GM19455 (cell line): ENCODE results near the gene MARK4.
"Not testable (repeated sequence)": the region's sequence is repeated elsewhere in the genome, so short reads cannot be mapped to it uniquely, and the experiment has no call there.

Experiments
- ATAC-seq: cut with Tn5 transposase; IDR thresholded peaks from one replicate; pipeline ENCODE4 v1.9.1; 2021; ENCODE audit not compliant: unreplicated experiment

Gene MARK4

DNA sequence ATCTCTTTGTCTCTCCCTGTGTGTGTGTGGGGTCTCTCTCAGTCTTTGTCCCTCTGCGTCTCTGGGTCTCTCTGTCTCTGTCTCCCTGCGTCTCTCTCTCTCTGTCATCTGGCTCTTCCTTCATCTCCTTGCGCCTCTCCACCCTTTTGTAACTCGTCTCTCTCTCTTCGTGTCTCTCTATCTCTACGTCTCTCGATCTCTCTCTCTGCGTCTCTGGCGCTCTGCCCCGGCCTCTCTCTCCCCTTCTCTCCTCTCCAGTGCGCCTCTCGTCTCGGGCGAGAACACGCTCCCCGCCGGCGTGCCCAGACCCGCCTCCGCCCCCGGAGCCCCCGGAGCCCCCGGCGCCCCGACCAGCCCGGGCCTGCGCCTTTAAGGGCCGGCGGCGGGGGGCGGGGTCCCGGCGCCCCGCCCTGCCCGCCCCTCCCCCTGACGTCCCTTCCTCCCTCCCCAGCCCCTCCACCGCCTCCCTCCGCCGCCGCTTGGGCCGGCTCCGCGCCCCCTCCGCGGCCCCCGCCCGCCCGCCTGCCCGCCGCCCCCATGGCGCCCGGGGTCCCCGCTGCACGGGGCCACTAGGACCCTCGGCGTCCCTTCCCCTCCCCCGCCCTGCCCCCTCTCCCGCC is at the start of gene MARK4:
Gene MARK4 (plus strand): TSS at position 440 of the 620 bp plus-strand sequence. CDS start 318 bp downstream, outside the sequence.
- no peak for ATAC-seq

DNA sequence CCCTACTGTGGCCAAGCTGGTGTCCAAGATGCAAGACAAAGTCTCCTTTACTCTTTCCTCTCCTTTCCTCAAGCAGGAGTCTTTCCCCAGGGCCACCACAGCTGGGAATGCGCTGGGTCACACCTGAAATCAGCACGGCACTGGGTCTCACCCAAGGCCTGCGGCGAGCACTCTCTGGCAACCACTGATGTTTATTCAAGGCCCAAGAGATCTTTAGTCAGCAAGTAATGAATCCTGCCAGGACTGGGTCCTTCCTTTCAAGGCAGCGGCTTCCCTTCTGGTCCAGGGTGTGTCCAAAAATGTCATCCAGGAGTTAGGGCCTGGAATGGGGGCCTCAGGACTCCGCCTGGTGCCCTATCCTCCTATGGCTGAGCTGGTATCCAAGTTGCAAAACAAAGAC is 48.4 kb upstream of the MARK4 start:
- ATAC-seq = no peak

DNA sequence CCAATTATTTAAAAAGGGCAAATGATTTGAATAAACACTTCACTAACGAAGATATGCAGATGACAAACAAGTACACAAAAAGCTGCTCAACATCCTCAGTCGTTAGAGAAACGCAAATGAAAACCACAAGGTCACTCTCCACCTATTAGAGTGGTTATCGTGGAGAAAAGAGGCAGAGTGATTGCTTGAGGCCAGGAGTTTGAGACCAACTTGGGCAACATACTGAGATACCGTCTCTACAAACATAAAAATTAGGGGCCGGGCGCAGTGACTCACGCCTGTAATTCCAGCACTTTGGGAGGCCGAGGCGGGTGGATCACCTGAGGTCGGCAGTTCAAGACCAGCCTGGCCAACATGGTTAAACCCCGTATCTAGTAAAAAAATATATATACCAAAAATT is 45.3 kb upstream of the MARK4 start:
- ATAC-seq = no peak

DNA sequence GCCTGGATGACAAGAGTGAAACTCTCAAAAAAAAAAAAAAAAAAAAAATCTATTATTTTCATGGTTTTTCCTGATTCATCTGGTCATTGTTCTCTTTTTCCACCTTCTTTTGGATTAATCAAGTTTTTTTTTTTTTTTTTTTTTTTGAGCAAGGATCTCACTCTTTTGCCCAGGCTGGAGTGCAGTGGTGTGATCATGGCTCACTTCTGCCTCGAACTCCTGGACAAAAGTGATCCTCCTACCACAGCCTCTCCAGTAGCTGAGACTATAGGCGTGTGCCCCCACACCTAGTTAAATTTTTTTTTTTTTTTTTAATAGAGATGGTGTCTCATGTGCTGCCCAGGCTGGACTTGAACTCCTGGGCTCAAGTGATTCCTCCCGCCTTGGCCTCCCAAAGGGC is 44.7 kb upstream of the MARK4 start:
- ATAC-seq = no peak

DNA sequence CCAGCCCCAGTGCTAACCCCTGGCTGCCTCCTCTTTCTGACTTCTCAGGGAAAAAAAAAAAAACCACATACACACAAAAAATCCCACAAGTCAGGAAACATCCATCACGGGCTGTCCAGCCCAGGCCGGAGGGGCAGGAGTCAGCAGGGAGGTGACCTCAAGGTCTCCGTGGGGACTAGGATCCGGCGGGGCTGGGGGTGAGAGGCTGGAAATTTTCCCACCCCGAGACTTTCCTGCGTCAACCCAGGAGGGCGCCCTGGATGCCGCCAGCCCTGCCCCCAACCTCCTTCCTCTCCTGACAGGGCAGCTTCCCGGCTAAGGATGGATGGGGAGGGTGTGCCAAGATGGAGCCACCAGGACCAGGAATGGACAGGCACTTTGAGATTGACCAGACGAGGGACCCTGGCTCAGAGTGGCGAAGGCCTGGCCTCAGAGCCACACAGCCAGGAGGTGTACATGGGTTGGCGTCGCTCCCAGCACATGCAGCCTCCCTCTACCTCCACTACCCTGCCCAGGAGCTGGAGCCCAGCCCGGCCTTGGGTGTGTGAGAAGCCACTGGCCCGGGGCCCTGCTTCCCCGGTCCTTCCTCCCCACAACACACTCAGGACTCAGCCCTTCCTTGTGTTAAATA is 39.2 kb upstream of the MARK4 start:
- no peak for ATAC-seq

DNA sequence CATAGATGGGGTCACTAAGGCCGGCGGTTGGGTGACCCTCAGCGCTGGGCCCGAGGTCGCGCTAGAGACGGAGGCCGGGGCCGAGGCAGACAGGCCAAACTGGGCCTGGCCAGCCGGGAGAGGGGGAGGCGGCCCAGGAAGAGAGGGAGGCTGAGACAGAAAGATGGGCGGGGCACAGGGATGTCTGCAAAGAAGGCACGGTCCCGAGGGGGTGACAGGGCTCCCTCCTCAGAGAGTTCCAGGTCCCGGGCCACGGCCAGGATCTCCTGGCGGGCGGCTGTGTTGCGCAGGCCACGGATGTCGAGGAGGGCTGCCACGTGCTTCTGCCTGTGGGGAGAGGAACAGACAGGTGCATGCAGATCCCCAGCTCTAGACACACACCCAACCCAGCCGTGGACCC is 38.0 kb upstream of the MARK4 start:
- no peak for ATAC-seq

DNA sequence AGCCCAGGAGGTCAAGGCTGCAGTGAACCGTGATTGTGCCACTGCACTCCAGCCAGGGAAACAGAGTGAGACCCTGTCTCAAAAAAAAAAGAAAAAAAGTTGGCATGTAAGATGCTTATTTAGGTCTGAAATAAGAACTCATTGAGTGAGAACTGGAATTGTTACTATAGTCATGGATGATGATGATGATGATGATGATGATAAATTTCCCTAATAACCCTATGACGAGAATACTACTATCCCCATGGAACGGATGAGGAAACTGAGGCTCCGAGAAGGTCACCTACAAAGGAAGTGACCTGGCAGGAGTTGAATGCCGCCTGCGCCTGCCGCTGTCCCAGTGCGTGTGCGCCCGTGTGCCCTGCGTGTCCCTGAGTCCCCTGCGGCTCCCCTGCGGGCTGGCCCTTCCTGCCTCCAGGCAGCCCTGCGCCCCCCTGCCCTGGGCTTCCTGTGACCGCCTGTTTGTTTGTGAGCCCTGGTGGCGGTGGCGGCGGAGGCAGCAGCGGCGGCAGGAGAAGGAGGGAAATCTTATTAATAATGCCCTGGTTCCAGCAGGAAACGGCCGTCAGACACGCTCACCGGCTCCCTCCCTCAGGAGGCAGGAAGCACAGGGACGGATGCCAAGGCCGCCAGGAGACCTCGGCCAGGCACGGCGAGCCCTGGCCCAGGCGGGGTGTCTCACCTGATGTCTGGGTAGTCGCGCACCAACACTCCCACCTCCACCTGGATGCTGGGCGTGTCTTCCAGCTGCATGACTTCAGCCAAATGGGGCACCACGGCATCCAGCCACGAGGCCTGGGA is 35.5 kb upstream of the MARK4 start:
- no peak for ATAC-seq

DNA sequence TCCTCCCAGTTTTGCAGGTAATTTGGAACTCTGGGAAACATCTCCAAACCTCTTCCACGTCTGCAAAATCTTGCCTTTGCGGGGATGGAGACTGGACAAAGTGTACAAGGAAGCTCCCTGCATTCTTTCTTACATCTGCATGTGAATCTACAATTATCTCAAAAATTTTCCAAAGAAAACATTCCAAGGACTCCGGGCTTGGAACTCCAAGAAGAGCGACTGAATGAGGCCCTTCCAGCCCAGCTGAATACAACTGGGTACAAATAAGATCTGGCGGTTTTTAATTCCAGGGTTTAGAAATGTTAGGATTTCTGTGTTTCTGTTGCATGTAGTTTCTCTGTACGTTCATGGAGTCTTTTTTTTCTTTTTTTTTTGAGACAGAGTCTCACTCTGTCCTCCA is 34.4 kb upstream of the MARK4 start:
- ATAC-seq = no peak

DNA sequence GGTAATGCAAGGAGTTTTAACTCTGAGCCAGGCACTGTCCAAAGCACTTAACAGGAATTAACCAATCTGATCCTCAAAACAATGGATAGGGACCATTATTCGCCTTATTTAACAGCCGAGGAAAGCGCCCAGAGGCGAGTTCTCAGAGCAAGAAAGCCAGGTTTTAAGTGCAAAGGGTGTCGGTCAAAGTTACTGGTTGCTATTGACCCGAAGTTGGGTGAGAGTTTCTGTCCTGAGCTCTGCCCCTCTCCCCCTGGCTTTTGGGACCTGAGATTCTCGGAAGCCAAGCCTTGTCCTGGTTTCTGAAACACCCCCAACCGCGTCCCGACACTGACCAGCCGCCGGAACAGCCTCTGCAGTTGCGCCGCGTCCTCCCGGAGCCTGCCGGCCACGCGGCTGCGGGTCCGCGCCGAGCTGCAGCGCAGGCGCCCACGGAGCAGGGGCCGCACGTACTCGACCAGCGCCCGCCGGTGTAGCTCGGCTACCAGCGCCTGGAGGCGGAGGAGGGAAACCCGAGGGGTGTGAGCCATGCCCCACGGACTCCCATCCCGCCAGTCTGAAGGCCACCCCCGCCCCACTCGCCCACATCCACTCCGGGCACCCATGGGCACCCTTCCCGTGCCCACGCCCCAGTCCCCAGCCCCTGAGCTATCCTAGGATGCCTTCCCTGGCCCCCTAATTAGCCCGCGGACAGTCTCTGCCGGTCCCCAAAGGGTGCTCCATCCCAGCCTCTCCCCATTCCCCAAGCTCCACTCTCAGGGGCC is 33.7 kb upstream of the MARK4 start:
- no peak for ATAC-seq

DNA sequence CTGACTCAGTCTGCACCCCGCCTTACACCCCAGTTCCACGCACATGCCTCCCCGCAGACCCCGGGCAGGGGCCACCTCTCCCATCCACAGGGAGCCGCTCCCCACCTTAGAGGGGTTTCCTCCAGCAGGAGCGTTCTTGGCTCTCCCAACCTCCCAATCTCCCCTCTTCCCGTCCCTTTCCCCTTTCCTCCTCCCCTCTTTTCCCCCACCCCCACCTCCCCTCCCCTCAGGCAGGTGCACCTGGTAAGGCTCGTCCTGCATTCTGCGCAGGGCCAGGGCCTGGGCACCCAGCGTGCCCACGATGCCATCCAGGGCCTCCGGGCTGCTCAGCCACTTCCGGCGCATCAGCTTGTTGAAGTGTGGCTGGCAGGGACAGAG is 33.1 kb upstream of the MARK4 start:
- no peak for ATAC-seq

DNA sequence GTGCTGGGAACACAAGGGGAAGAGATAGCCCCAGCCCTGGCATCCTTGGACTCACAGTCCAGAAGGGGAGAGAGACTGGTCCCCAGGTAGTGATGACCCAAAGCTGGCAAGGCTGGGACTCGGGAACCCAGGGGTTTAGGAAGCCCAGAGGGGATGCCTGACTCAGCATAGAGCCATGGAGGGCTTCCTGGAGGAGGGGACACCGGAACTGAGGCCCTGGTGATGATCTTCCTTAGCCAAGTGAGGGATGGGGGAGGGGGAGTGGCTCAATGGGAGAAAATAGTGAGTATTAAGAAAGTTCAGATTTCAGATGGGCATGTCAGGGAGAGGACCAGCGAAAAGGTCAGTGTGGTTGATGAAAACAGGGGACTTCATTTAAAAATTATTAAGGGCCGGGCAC is 32.6 kb upstream of the MARK4 start:
- no peak for ATAC-seq

DNA sequence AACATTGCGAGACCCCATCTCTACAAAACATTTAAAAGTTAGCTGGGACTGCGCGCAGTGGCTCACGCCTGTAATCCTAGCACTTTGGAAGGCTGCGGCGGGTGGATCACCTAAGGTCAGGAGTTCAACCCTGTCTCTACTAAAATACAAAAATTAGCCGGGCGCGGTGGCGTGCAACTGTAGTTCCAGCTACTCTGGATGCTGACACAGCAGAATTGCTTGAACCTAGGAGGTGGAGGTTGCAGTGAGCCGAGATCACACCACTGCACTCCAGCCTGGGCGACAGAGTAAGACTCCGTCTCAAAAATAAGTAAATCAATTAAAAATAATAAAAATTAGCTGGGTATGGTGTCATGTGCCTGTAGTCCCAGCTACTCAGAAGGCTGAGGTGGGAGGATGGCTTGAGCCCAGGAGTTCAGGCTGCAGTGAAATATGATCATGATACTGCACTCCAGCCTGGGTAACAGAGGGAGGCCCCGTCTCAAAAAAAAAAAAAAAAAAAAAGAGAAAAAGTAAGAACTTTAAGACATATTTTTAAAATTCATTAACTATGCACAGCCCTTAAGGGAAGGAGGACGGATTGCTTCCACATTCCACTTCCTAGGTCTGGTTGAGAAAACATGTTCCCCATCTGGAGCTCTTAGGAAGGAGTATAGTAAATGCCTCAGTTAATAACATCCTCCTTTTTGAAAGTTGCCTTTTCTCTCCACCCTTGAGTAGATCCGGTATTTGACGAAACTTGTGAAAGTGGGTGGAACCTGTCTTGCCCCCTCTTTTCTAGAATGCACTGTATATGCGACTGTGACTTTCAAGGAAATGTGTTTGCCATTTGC is 31.9 kb upstream of the MARK4 start:
- no peak for ATAC-seq

DNA sequence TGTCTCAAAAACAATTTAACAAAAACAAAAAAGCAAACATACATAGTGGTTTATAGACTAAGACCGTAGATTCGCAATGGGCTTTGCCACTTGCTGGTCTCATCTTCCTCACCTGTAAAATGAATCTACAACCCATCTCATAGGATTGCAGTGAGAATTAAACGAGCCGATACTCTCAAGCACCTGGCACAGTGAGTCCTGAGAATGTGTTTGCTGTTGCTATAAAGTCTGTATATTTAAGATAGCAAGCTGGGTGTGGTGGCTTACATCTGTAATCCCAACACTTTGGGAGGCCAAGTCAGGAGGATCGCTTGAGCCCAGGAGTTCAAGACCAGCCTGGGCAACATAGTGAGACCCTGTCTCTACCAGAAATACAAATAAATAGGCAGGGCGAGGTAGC is 28.3 kb upstream of the MARK4 start:
- no peak for ATAC-seq

DNA sequence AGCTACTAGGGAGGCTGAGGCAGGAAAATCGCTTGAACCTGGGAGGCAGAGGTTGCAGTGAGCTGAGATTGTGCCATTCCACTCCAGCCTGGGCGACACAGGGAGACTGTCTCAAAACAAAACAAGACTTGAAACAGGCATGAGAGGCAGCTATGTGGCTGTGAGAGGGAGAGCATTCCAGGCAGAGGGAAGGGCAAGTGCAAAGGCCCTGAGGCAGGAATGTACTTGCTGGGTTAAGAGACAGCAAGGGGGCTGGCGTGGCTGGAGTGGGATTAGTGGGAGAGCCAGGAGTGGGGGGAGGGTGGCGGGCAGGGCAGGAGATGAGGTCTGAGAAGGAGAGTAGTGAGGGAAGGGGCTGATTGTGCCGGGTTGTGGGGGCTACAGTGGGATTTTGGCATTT is 27.2 kb upstream of the MARK4 start:
- no peak for ATAC-seq

DNA sequence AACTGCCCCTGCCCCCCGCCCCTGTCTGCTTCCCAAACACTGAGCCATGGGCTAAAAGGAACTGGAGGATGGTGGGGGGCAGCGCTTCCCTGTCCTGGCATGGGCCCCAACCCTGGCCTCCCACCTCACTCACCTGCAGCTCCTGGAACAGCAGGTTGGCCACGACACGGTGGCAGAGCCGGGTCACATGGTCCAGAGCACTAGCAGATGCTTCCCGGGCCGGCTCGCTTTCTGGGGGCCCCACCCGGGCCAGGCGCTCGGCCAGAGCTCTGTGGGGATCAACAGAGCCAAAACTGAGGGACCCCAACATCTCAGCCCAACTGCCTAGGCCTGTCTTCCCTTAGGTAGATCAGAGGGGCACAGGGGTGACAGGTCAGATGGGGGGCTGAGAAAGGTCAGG is 26.4 kb upstream of the MARK4 start:
- no peak for ATAC-seq

DNA sequence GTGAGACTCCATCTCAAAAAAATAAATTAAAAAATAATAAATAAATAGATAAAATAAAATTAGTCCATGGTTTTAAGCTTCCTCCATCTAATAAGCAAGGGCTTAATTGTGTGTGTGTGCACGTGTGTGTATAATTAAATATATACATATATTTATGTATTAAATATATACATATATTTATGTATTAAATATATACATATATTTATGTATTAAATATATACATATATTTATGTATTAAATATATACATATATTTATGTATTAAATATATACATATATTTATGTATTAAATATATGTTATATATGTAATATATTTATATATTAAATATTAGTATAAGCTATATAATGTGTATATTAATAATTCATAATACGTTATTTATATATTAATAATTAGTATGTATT is 22.0 kb upstream of the MARK4 start:
- not testable (repeated sequence) for ATAC-seq

DNA sequence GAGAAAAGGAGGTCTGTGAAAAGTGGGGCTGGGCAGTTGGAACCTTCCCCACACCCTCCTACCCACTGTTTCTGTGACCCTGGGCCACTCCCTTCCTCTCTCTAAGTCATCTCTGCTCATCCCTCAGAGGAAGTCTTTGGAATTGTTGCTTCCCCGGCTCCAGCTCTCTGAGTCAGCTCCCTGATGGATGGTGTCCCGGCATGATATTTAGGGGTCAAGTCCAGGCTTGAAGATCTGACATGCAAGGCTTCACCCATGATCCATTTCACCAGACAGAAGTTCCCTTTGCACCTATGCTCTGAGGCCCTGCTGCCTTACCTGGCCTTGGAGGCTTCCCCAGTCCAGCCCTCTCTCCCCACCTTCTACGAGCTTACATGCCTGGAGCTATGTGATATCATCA is 19.2 kb upstream of the MARK4 start:
- no peak for ATAC-seq

DNA sequence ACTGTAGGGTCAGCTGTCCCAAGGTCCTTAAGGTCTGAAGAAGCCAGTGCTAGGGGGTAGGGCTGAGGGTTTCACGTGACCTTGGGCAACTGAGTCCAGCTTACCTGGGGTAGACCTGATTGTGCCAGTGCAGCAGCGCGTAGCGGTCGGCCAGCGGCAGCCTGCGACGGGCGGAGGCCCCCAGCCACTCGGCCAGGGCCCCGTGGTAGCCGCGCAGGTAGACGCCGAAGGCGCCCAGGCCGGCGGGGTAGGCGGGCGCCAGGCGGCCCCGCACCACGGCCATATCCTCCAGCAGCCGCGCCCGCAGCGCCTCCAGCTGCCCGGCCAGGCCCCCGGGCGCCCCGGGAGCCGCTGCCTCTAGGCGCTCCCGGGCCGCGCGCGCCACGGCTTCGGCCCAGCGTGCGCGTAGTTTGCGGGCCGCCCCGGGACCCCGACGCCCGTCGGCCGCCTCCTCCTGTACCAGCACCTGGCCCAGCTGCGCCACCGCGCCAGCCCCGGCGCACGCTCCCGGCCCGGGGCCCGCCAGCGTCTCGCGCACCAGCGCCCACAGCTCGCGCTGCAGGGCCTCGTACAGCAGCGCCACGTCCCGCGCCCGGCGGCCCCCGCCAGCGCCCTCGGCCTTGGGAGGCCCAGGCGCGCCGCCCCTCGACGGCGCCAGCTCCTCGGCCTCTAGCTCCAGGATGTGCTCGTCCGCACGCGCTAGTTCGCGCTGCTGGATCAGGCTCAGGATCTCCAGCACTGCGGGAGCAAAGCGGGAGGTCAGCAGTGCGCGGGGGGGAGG is 16.8 kb upstream of the MARK4 start:
- no peak for ATAC-seq

DNA sequence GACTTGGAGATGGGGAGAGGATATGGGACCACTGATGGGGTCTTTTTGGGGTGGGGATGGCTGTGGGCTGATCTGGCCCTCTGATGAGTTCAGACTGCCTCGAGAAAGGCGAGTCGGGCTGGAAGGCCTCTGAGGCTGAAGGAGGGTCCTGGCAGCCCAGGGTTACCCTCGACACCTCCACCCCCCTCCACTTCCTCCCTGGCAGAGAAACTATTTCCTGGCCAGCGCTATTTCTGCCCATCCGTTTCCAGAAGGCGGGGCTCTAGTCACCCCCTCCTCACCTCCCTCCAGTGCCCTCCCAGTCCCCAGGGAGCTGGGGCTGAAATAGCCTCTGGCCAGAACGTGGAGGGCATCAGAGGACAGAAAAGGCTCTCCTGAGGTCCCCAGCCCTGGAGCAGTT is 15.6 kb upstream of the MARK4 start:
- no peak for ATAC-seq

DNA sequence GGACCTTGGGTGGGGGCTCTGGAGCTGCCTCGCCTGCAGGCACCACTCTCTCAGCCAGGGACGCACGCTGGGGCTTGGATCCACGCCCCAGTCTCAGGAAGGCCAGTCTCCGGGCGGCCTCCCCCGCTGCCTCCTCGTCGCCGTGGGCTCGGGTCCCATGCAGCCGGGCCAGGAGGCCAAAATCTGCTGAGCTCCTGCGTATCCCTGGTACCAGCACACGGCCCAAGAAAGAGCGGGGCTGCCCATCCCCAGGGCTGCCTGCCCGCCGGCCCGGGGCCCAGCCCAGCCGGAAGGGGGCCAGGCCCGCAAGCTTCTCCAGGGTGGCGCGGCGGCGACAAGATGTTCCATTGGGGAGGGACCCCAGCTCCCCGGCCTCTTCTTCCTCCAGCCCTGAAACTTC is 12.5 kb upstream of the MARK4 start:
- ATAC-seq = no peak
